HK-2 (cell line): ENCODE measurements around the gene CGB1.
"Not testable (repeated sequence)": the region's sequence is repeated elsewhere in the genome, so short reads cannot be mapped to it uniquely, and the experiment has no call there.

ENCODE experiments used
- DNase-seq: peaks from one replicate; pipeline ENCODE4 v3.0.0-alpha.2; 2018; ENCODE audit not compliant: unreplicated experiment

CGB1 gene

GRCh38 chr19:49058562-49058961, 21.9 kb upstream of the CGB1 start:
- DNase-seq, result no peak

GRCh38 chr19:49057636-49058234, 21.0 kb upstream of the CGB1 start, which contains the start of gene CGB7:
CGB7 (minus strand) TSS chr19:49057749; CDS start chr19:49055375, 2,374 bp downstream.
- DNase-seq, result peak; percentile 80

- not testable (repeated sequence) for DNase-seq
Measured at GRCh38 chr19:49056902-49057596, 20.4 kb upstream of the CGB1 start.

GRCh38 chr19:49056101-49056901, 19.6 kb upstream of the CGB1 start:
- DNase-seq, result peak; percentile 77

- peak; percentile 82 for DNase-seq
Measured at GRCh38 chr19:49050376-49051033, 13.8 kb upstream of the CGB1 start.

GRCh38 chr19:49049834-49050233, 13.1 kb upstream of the CGB1 start:
- DNase-seq, result not testable (repeated sequence)

- not testable (repeated sequence) for DNase-seq
Measured at GRCh38 chr19:49049011-49049410, 12.3 kb upstream of the CGB1 start, which contains the start of gene CGB8. CGB8 (minus strand) TSS chr19:49049111; CDS start chr19:49048739, 372 bp downstream.

- not testable (repeated sequence) for DNase-seq
Measured at GRCh38 chr19:49043548-49043947, 6.9 kb upstream of the CGB1 start, which contains the start of gene CGB5. CGB5 (plus strand) TSS chr19:49043848; CDS start chr19:49044210, 362 bp downstream.

- not testable (repeated sequence) for DNase-seq
Measured at GRCh38 chr19:49042666-49043065, 6.0 kb upstream of the CGB1 start.

- peak; percentile 71 for DNase-seq
Measured at GRCh38 chr19:49042177-49042576, 5.5 kb upstream of the CGB1 start.

GRCh38 chr19:49039736-49040135, 3.0 kb upstream of the CGB1 start:
- DNase-seq, result not testable (repeated sequence)

- peak; percentile 66 for DNase-seq
Measured at GRCh38 chr19:49038557-49039276, 2.0 kb upstream of the CGB1 start.

- not testable (repeated sequence) for DNase-seq
Measured at GRCh38 chr19:49038111-49038510, 1.4 kb upstream of the CGB1 start.

GRCh38 chr19:49031642-49032301, 4.9 kb downstream of the CGB1 start, which contains the start of gene CGB2:
CGB2 (plus strand) TSS chr19:49031890; CDS start chr19:49032096, 206 bp downstream.
- DNase-seq, result not testable (repeated sequence)

GRCh38 chr19:49030323-49030722, 6.4 kb downstream of the CGB1 start:
- not testable (repeated sequence) for DNase-seq

- DNase-seq, result peak; percentile 56
Measured at GRCh38 chr19:49029749-49030148, 6.9 kb downstream of the CGB1 start.

- DNase-seq, result not testable (repeated sequence)
Measured at GRCh38 chr19:49028686-49029085, 8.0 kb downstream of the CGB1 start.

- DNase-seq, result not testable (repeated sequence)
Measured at GRCh38 chr19:49025599-49025998, 11.1 kb downstream of the CGB1 start.

GRCh38 chr19:49025088-49025487, 11.6 kb downstream of the CGB1 start:
- DNase-seq, result not testable (repeated sequence)

- DNase-seq, result not testable (repeated sequence)
Measured at GRCh38 chr19:49024233-49024632, 12.5 kb downstream of the CGB1 start, which contains the start of gene CGB3. CGB3 (minus strand) TSS chr19:49024333; CDS start chr19:49023971, 362 bp downstream.
